Left ventricle myocardium inferior (tissue), 1 donor: ENCODE measurements around the gene PVALEF. TPM values are rescaled to one million over a fixed set of nuclear protein-coding genes. Genes with fewer than 3 reads are reported as not detected.

ENCODE experiments used
- DNase-seq: peaks from one replicate; pipeline ENCODE4 v3.0.0-alpha.2; 2020
- H3K27ac ChIP-seq: fragments of 200-600 bp; replicated peaks from 2 replicates; pipeline ENCODE4 v1.8.0; 2021
- H3K27me3 ChIP-seq: fragments of 200-600 bp; 2 replicates; pipeline ENCODE4 v1.8.0; 2021; ENCODE audit warnings: low read depth
- H3K36me3 ChIP-seq: fragments of 200-600 bp; 2 replicates; pipeline ENCODE4 v1.8.0; 2021
- H3K4me1 ChIP-seq: fragments of 200-600 bp; 2 replicates; pipeline ENCODE4 v1.8.0; 2021
- H3K4me3 ChIP-seq: fragments of 200-600 bp; 2 replicates; pipeline ENCODE4 v1.8.0; 2021; ENCODE audit warnings: mild to moderate bottlenecking, moderate library complexity
- H3K9me3 ChIP-seq: fragments of 200-600 bp; replicated peaks from 2 replicates; pipeline ENCODE4 v1.8.0; 2021
- intact Hi-C: fragments of 100-400 bp; cut with micrococcal nuclease; formaldehyde crosslinking; loops from one replicate; pipeline ENCODE4 v1.11.0; 2022
- total RNA-seq: library from RNA; stranded (reverse); fragmentation: NEBNext Ultra II Directional; extraction: Animal tissue kit (Norgen Biotek cat#: 25700); gene quantifications from one replicate; pipeline ENCODE4 v1.2.1, GENCODE V29; 2021
- TF ChIP-seq, protein P1 (sequence below): fragments of 200-600 bp; IDR thresholded peaks from 2 replicates; pipeline ENCODE4 v1.8.0; 2021; ENCODE audit warnings: antibody characterized with exemption, mild to moderate bottlenecking, borderline replicate concordance
- donor health status: DM: no; HTN: yes; CAD: no; lungs with severe emphysema.

The PVALEF gene
- total RNA-seq, 1 donor from 2014 or later = not detected

DNA sequence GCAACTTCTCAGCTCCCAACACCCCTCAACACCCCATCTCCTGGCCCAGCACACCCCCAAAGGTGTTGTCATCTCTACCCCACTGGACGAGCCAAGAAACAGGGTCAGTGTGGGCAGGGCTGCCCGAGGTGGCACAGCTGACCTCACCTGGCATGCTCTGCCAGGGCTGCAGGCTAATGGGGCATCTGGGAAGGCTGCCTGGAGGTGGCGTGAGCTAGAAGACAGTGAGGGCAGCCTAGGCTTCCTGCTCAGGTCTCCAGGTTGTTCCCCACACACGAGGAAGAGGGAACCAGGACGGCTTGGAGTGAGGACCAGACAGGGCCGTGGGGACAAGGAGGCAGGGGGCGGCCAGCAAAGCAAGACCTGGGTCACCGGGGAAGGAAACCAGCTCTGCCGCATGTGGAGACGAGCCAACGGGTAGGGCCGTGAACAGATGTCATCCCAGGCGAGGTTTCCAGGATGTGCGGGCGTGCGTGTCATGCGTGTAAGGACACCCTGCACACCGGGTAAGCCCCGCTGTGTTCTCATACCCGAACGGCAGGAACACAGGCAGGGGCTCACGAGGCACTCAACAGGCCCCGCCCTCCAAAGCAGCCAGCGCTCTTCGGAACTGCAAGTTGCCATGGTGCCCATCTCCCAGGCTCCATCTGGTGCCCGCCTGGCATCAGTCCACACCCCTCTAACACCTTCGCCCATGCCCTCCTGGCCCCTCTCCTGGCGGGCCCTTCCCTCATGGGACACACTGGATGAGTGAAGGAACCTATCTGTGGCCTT lies 29.6 kb upstream of the PVALEF start:
- Histone ChIP-seq H3K9me3 (no peaks in the 10 kb centered on the region), H3K4me3 (no peak overlapping the region), H3K27ac (no peak overlapping the region), H3K27me3 (no peaks in the 10 kb centered on the region), H3K4me1 (no peaks in the 10 kb centered on the region), H3K36me3 (no peaks in the 10 kb centered on the region)
- intact Hi-C loops = no loop called here
- TF ChIP-seq, protein P1, sequence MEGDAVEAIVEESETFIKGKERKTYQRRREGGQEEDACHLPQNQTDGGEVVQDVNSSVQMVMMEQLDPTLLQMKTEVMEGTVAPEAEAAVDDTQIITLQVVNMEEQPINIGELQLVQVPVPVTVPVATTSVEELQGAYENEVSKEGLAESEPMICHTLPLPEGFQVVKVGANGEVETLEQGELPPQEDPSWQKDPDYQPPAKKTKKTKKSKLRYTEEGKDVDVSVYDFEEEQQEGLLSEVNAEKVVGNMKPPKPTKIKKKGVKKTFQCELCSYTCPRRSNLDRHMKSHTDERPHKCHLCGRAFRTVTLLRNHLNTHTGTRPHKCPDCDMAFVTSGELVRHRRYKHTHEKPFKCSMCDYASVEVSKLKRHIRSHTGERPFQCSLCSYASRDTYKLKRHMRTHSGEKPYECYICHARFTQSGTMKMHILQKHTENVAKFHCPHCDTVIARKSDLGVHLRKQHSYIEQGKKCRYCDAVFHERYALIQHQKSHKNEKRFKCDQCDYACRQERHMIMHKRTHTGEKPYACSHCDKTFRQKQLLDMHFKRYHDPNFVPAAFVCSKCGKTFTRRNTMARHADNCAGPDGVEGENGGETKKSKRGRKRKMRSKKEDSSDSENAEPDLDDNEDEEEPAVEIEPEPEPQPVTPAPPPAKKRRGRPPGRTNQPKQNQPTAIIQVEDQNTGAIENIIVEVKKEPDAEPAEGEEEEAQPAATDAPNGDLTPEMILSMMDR = no peak
- DNase-seq = no peak

DNA sequence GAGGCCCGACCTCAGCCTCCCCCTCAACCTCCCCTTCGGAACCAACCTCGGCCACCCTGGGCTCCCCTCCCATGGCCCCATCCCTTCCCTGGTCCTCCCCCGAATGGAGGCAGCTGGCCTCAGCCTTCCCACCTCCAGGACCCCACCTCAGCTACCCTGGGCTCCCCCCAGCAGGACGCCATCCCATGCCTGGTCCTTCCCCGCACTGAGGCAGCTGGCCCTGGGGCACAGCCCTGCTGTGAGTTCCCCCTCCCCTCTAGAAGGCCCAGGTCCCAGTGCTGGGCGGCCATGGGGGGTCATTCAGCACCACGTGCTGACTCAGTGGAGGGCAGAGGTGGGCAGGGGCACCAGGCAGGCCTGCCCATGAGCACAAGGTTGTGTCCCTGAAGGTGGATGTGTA lies 28.9 kb upstream of the PVALEF start:
- no peaks in the 10 kb centered on the region for H3K36me3 ChIP-seq

DNA sequence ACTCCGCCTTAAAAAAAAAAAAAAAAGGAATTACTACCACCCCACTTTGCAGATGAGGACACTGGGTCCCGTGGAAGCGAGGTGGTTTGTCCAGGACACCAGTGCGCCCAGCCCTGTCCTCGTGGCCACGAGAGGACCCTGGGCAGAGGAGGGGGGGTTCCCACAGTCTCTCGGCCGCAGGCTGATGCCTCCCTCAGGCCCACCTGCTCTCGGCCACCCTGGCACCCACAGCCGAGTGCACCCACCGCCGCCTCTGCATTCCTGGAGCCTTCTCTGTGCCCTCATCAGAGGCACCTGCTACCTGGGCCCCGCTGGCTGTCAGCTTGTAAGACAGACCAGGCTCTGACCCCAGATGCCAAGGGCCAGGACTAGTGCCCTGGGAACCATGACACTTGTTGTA lies 28.1 kb upstream of the PVALEF start:
- DNase-seq = no peak
- intact Hi-C loops = no loop called here
- no peak overlapping the region for H3K4me3 ChIP-seq
- no peak overlapping the region for H3K27ac ChIP-seq
- no peaks in the 10 kb centered on the region for H3K27me3 ChIP-seq
- H3K9me3 ChIP-seq = no peaks in the 10 kb centered on the region
- H3K36me3 ChIP-seq = no peaks in the 10 kb centered on the region
- H3K4me1 ChIP-seq = no peaks in the 10 kb centered on the region
- TF ChIP-seq, protein P1 = no peak

More for the DNA sequence above, 28.9 kb upstream of the PVALEF start:
- Histone ChIP-seq H3K9me3 (no peaks in the 10 kb centered on the region), H3K27ac (no peak overlapping the region), H3K27me3 (no peaks in the 10 kb centered on the region), H3K4me3 (no peak overlapping the region), H3K4me1 (no peaks in the 10 kb centered on the region)
- TF ChIP-seq, protein P1 = no peak
- intact Hi-C loops = no loop called here
- no peak for DNase-seq

DNA sequence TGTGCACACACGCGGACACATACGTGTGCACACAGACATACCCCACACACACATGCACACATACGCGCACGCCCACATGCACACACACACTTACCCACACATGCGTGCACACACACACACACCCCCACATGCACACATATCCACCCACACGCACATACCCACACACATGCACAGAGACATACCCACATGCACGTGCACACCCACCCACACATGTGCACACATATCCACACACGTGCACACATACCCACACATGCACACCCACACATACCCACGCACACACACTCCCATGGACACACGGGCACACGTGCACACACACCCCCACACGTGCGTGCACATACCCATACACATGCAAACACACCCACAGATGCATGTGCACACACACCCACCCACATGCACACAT lies 27.2 kb upstream of the PVALEF start:
- intact Hi-C loops = no loop called here
- no peaks in the 10 kb centered on the region for H3K36me3 ChIP-seq

DNA sequence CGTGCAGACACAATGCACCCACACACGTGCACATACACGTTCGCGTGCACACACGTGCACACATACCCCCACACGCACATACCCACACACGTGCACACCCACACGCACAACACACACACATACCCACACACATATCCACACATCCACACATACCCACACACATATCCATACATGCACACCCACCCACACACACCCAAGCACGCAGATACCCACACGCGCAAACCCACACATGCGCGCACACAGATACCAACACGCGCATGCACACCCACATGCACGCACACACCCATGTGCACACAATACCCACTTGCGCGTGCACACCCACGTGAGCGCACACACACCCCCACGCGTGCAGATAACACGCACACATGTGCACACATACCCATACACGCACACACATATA lies 26.8 kb upstream of the PVALEF start:
- Histone ChIP-seq H3K27ac (no peak overlapping the region), H3K4me3 (no peak overlapping the region), H3K4me1 (peaks cover 9% of the 10 kb centered on the region), H3K36me3 (no peaks in the 10 kb centered on the region), H3K9me3 (no peaks in the 10 kb centered on the region), H3K27me3 (no peaks in the 10 kb centered on the region)
- DNase-seq = no peak
- TF ChIP-seq, protein P1 = no peak
- intact Hi-C loops = no loop called here

More for the DNA sequence above, 27.2 kb upstream of the PVALEF start:
- H3K27me3 ChIP-seq = no peaks in the 10 kb centered on the region
- DNase-seq = no peak
- TF ChIP-seq, protein P1 = no peak
- no peak overlapping the region for H3K27ac ChIP-seq
- no peak overlapping the region for H3K4me3 ChIP-seq
- H3K9me3 ChIP-seq = no peaks in the 10 kb centered on the region
- H3K4me1 ChIP-seq = peaks cover 8% of the 10 kb centered on the region
